K562 (cell line): ENCODE measurements around the gene BPHL. TPM values are rescaled to one million over a fixed set of nuclear protein-coding genes. Genes with fewer than 3 reads are reported as not detected.

Source experiments
- CHD2 ChIP-seq: IDR thresholded peaks from 2 replicates; pipeline ENCODE4 v1.6.1; 2011; ENCODE audit warnings: low read depth, low read length
- COPS2 ChIP-seq: fragments of 450-650 bp; conservative IDR thresholded peaks from 2 replicates; pipeline ENCODE4 v1.6.1; 2016; ENCODE audit warnings: mild to moderate bottlenecking, moderate library complexity
- CREB3 ChIP-seq: fragments of 450-650 bp; conservative IDR thresholded peaks from 2 replicates; pipeline ENCODE4 v1.6.1; 2016; ENCODE audit warnings: missing genetic modification characterization, low read depth, mild to moderate bottlenecking, missing compliant biosample characterization, moderate library complexity
- ESRRA ChIP-seq: fragments of 450-650 bp; IDR thresholded peaks from 2 replicates; pipeline ENCODE4 v1.6.1; 2014; ENCODE audit warnings: low read depth, mild to moderate bottlenecking, moderate library complexity, borderline replicate concordance
- GATAD2B ChIP-seq: fragments of 450-650 bp; IDR thresholded peaks from 2 replicates; pipeline ENCODE4 v1.6.1; 2017; ENCODE audit warnings: mild to moderate bottlenecking, borderline replicate concordance
- HMGXB4 ChIP-seq: sonication (generic); formaldehyde crosslinking; IDR thresholded peaks from 2 replicates; pipeline ENCODE4 v1.8.1; 2023; ENCODE audit warnings: mild to moderate bottlenecking, missing genetic modification reagents
- IRF2 ChIP-seq: sonication (generic); formaldehyde crosslinking; IDR thresholded peaks from 2 replicates; pipeline ENCODE4 v1.8.1; 2022; ENCODE audit warnings: mild to moderate bottlenecking, missing genetic modification reagents
- MTF1 ChIP-seq: fragments of 250-450 bp; sonication (Bioruptor Pico); IDR thresholded peaks from 2 replicates; pipeline ENCODE4 v1.9.0; 2021; ENCODE audit warnings: moderate library complexity, mild to moderate bottlenecking, inconsistent platforms, borderline replicate concordance
- POLR2AphosphoS2 ChIP-seq: IDR thresholded peaks from 2 replicates; pipeline ENCODE4 v1.6.1; 2012; ENCODE audit warnings: low read length, improper control_type of control experiment
- REST ChIP-seq, 2 experiments: fragments of 450-650 bp; formaldehyde crosslinking in 1 of 2; IDR thresholded peaks; 2 replicates each; pipeline versions ENCODE4 v1.4.0 to v1.6.1; 2014 to 2020; ENCODE audit warnings: mild to moderate bottlenecking in 2 of 2, borderline replicate concordance in 1 of 2, low read depth in 1 of 2
- TBL1XR1 ChIP-seq, 2 experiments: IDR thresholded peaks; 2 replicates each; pipeline ENCODE4 v1.6.1; 2012; ENCODE audit warnings: improper control_type of control experiment in 2 of 2, low read length in 2 of 2, mild to moderate bottlenecking in 1 of 2
- ZKSCAN1 ChIP-seq: fragments of 150-350 bp; IDR thresholded peaks from 2 replicates; pipeline ENCODE4 v1.6.1; 2016; ENCODE audit warnings: low read depth, low read length
- ZNF263 ChIP-seq: sonication (generic); formaldehyde crosslinking; IDR thresholded peaks from 2 replicates; pipeline ENCODE4 v1.8.0; 2022; ENCODE audit warnings: mild to moderate bottlenecking, missing genetic modification reagents, borderline replicate concordance
- ZNF280B ChIP-seq: fragments of 250-450 bp; sonication (Bioruptor Pico); IDR thresholded peaks from 2 replicates; pipeline ENCODE4 v1.5.1; 2021; ENCODE audit warnings: mild to moderate bottlenecking
- polyA plus RNA-seq, 8 experiments: library from polyadenylated mRNA; depleted of rRNA in 4 of 8; stranded (reverse) in 5 of 8; unstranded in 3 of 8; fragments of >200 nt; fragmentation: Nextera tagmentation in 2 of 8; fragmentation: Illumina TruSeq in 1 of 8; extraction: Ambion mirVana in 2 of 8; extraction: Trizol in 1 of 8; gene quantifications; 2 replicates each; pipeline versions ENCODE4 v1.2.1 to v1.2.3, GENCODE V29; 2011 to 2014; ENCODE audit warnings: inconsistent platforms in 1 of 8, missing spikeins in 1 of 8
- total RNA-seq, 7 experiments: library from RNA; depleted of rRNA in 6 of 7; stranded (reverse); fragments of >200 nt in 6 of 7; fragmentation: Illumina TruSeq in 2 of 7; extraction: Trizol in 2 of 7; gene quantifications; 2 replicates each; pipeline versions ENCODE4 v1.2.1 to v1.2.3, GENCODE V29; 2011 to 2021; ENCODE audit warnings: low replicate concordance in 1 of 7

Gene BPHL
- total and polyA plus RNA-seq, 9 of the 15 experiments (the other 6 are each of a cell fraction or from before 2014, with no cell fraction given) = 3.5 to 17.4 (median 8.2) TPM

- TF ChIP-seq HMGXB4 (CRISPR knock-in tag) (peak; percentile 92), COPS2 (no peak), ZNF263 (CRISPR knock-in tag) (peak; percentile 68; the same call in 1 of the 2 replicates), TBL1XR1 (IDR thresholded peaks at IDR 0.05; ENCODE audit: low read length in 2 of 2) (peak; percentile 55 to 68; a peak in 2 of 4 replicates), MTF1 (no peak), REST (IDR thresholded peaks at IDR 0.05; ENCODE audit: borderline replicate concordance) (peak; percentile 71; the same call in 1 of the 2 replicates), REST (CRISPR knock-in tag; IDR thresholded peaks at IDR 0.05; ENCODE audit: low read depth) (peak; percentile 86; the same call in 1 of the 2 replicates), ESRRA (peak; percentile 76; the same call in 1 of the 2 replicates), POLR2AphosphoS2 (no peak), CHD2 (peak; percentile 48; the same call in 1 of the 2 replicates), ZNF280B (CRISPR knock-in tag) (no peak), GATAD2B (peak; percentile 99), ZKSCAN1 (0 out of 2 replicates have a peak, but pooled peaks have one; percentile 19), IRF2 (peak; percentile 53; the same call in 1 of the 2 replicates), CREB3 (tag) (no peak)
Measured at GRCh38 chr6:3157131-3157933, 38.8 kb downstream of the BPHL start, which contains the start of gene TUBB2A (continued).
